H1 (cell line): ENCODE measurements around the gene TRIP13.

Source experiments
- BRCA1 ChIP-seq: IDR thresholded peaks from 2 replicates; pipeline ENCODE4 v1.6.1; 2012; ENCODE audit warnings: low read depth, low read length, improper control_type of control experiment
- CTCF ChIP-seq, 3 experiments: IDR thresholded peaks; 1 replicate in 2 of 3; 2 replicates in 1 of 3; pipeline versions ENCODE4 v1.5.1 to v1.6.1; 2011; ENCODE audit warnings: low read length in 3 of 3, mild to moderate bottlenecking in 3 of 3, inconsistent platforms in 2 of 3, low read depth in 1 of 3, moderate library complexity in 1 of 3; ENCODE audit not compliant: insufficient read depth in 1 of 3; ENCODE audit errors: control extremely low read depth in 1 of 3
- FOSL1 ChIP-seq: IDR thresholded peaks from 2 replicates; pipeline ENCODE4 v1.6.1; 2011; ENCODE audit warnings: mild to moderate bottlenecking, low read depth, low read length, moderate library complexity; ENCODE audit not compliant: insufficient read depth
- NRF1 ChIP-seq: IDR thresholded peaks from 2 replicates; pipeline ENCODE4 v1.6.1; 2011; ENCODE audit warnings: mild to moderate bottlenecking, low read depth, low read length, improper control_type of control experiment
- POLR2AphosphoS5 ChIP-seq: IDR thresholded peaks from 2 replicates; pipeline ENCODE4 v1.6.1; 2011; ENCODE audit warnings: low read depth, low read length
- RBBP5 ChIP-seq: IDR thresholded peaks from 2 replicates; pipeline ENCODE4 v1.7.1; 2012; ENCODE audit warnings: low read depth, mild to moderate bottlenecking, inconsistent platforms, low read length, moderate library complexity, borderline replicate concordance
- SIN3A ChIP-seq, 2 experiments: IDR thresholded peaks in 1 of 2; conservative IDR thresholded peaks in 1 of 2; 2 replicates each; pipeline ENCODE4 v1.6.1; 2011 to 2012; ENCODE audit warnings: low read length in 2 of 2, improper control_type of control experiment in 1 of 2, low read depth in 1 of 2, mild to moderate bottlenecking in 1 of 2
- SP2 ChIP-seq: IDR thresholded peaks from 2 replicates; pipeline ENCODE4 v1.6.1; 2012; ENCODE audit warnings: mild to moderate bottlenecking, low read length, inconsistent platforms
- TAF1 ChIP-seq: IDR thresholded peaks from 2 replicates; pipeline ENCODE4 v1.6.1; 2011; ENCODE audit warnings: mild to moderate bottlenecking, low read depth, low read length
- YY1 ChIP-seq: IDR thresholded peaks from 2 replicates; pipeline ENCODE4 v1.6.1; 2011; ENCODE audit warnings: low read depth, mild to moderate bottlenecking, low read length

- TF ChIP-seq NRF1 = no peak
- no peak for TF ChIP-seq CTCF (IDR thresholded peaks at IDR 0.05; ENCODE audit: control extremely low read depth in 1 of 3, insufficient read depth in 1 of 3, low read depth in 1 of 3, low read length in 3 of 3)
- no peak for TF ChIP-seq POLR2AphosphoS5
- no peak for TF ChIP-seq TAF1
- no peak for TF ChIP-seq SP2
- no peak for TF ChIP-seq YY1
- TF ChIP-seq SIN3A (conservative IDR thresholded peaks at IDR 0.05 in 1 of 2, IDR thresholded peaks at IDR 0.05 in 1 of 2; ENCODE audit: low read depth in 1 of 2, low read length in 2 of 2) = no peak
- no peak for TF ChIP-seq RBBP5
- no peak for TF ChIP-seq BRCA1
- TF ChIP-seq FOSL1 = no peak
Observed at GRCh38 chr5:885127-885442, 7.6 kb upstream of the TRIP13 start.
